Measurements from ENCODE around the gene SOX13.

SOX13 gene

GRCh38 chr1:204161609-204162493 is 88.9 kb downstream of the SOX13 start:
- no peak overlapping the region for H3K27ac ChIP-seq

DNA sequence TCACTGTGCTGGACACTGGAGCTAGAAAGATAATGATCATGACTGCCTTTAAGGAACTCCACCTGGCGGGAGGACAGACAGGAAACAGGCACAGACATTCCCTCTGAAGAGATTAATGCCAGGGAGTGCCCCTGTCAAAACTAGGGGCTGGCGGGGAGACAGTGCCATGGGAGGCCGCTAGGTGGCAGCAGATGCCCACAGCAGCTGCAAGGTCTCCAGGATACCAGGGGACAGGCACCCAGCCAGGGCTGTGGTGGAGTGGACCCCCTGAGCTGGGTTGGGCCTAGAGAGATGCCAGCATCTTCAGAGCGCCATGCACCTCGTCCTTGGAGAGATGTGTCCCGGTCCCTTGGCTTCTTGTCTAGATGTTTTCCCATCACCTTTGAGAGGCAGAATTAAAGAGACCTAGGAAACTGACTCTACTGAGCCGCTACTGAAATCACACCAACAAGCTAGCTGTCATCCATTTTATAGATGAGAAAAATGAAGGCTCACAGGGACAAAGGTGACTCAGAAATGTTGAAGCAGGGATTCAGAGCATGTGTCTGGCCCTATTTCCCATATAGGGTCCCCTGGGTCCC is 89.7 kb downstream of the SOX13 start:
- no peak overlapping the region for H3K27ac ChIP-seq
- TF ChIP-seq ZFX (IDR thresholded peaks at IDR 0.05; ENCODE audit: borderline replicate concordance) (no peak), CTCF (IDR thresholded peaks at IDR 0.05) (peak; percentile 100)

More at GRCh38 chr1:204161609-204162493, 88.9 kb downstream of the SOX13 start:
- TF ChIP-seq ZFX (IDR thresholded peaks at IDR 0.05; ENCODE audit: borderline replicate concordance) = no peak
- TF ChIP-seq CTCF (IDR thresholded peaks at IDR 0.05) = no peak

DNA sequence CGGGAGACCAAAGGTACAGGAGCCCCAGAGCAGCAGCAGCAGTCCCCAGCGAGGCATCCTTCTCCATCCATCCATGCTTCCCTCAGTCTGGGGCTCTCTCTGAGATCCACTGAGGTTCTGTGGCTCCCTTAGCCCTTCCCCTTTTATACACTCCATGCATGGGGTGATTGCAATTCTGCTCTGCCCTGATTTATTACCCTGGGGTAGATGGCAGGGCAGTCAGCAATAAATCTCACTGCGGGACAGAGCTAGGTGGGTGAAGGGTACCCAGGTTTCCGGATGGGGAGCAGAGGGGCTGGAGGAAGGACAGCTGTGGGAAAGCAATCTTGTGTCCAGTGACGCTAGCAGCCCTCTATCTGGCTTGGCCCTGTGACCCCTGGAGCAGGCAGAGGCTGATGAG is 93.3 kb downstream of the SOX13 start, which contains the start of gene REN:
Gene REN, minus strand, starts transcription at position 119 of the 400 bp plus-strand sequence. Its CDS starts 44 bp downstream, at position 75.
- no peak for TF ChIP-seq CTCF (IDR thresholded peaks at IDR 0.05)
- no peak within 1 kb of the TSS for H3K27ac ChIP-seq

GRCh38 chr1:204167730-204168129 is 94.8 kb downstream of the SOX13 start:
- H3K27ac ChIP-seq = no peak overlapping the region
- no peak for TF ChIP-seq CTCF (IDR thresholded peaks at IDR 0.05)

- TF ChIP-seq ZFX (IDR thresholded peaks at IDR 0.05; ENCODE audit: borderline replicate concordance) (no peak), CTCF (IDR thresholded peaks at IDR 0.05) (no peak)
- H3K27ac ChIP-seq = no peak overlapping the region
These were observed 96.9 kb downstream of the SOX13 start for GRCh38 chr1:204169858-204170257.

GRCh38 chr1:204170494-204171155 is 97.7 kb downstream of the SOX13 start:
- no peak for TF ChIP-seq ZFX (IDR thresholded peaks at IDR 0.05; ENCODE audit: borderline replicate concordance)
- no peak for TF ChIP-seq CTCF (IDR thresholded peaks at IDR 0.05)
- no peak overlapping the region for H3K27ac ChIP-seq
